ENCODE measurements around the gene TENM3.

The TENM3 gene

DNA sequence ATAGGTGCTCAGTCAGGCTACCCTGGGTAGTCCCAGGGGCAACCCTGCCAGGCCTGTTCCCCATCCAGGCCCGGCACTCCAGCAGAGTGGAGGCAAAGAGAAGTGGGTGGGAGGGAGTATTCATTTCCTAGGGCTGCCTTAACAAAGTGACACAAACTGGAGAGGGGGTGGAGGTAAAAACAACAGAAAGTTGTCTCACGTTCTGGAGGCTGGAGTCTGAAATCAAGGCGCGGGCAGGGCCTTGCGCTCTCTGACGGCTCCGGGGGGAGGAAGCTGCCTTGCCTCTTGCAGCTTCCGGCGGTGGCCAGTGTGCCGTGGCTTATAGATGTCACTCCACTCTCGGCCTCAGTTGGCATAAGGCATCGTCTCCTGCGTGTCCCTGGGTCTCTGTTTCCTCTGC, 583.2 kb downstream of the TENM3 start:
- H3K4me3 Mint-ChIP-seq = no peak overlapping the region
- ATAC-seq (replicated peaks) = no peak
- H3K9me3 Mint-ChIP-seq = no peaks in the 10 kb centered on the region
- no peaks in the 10 kb centered on the region for H3K36me3 Mint-ChIP-seq (ENCODE audit: insufficient read depth)
- no peak for DNase-seq
- H3K4me1 Mint-ChIP-seq (ENCODE audit: low read depth in 2 of 2) = peaks cover 0 to 4% of the 10 kb centered on the region in 2 donors
- no peak overlapping the region for H3K27ac Mint-ChIP-seq
- peaks cover 14 to 64% of the 10 kb centered on the region in 2 donors for H3K27me3 Mint-ChIP-seq

- H3K9me3 Mint-ChIP-seq = no peaks in the 10 kb centered on the region
- peaks cover 14 to 67% of the 10 kb centered on the region in 2 donors for H3K27me3 Mint-ChIP-seq
- ATAC-seq (replicated peaks) (no peak), DNase-seq (no peak)
- H3K4me1 Mint-ChIP-seq (ENCODE audit: low read depth in 2 of 2) = peaks cover 0 to 4% of the 10 kb centered on the region in 2 donors
- no peak overlapping the region for H3K27ac Mint-ChIP-seq
- no peaks in the 10 kb centered on the region for H3K36me3 Mint-ChIP-seq (ENCODE audit: insufficient read depth)
- no peak overlapping the region for H3K4me3 Mint-ChIP-seq
Observed at GRCh38 chr4:182827166-182827565, 584.0 kb downstream of the TENM3 start.

GRCh38 chr4:182827954-182828353, 584.8 kb downstream of the TENM3 start:
- no peak for ATAC-seq (replicated peaks)
- H3K27me3 Mint-ChIP-seq = peaks cover 14 to 74% of the 10 kb centered on the region in 2 donors
- peaks cover 0 to 4% of the 10 kb centered on the region in 2 donors for H3K4me1 Mint-ChIP-seq (ENCODE audit: low read depth in 2 of 2)
- H3K4me3 Mint-ChIP-seq = no peak overlapping the region
- H3K9me3 Mint-ChIP-seq = no peaks in the 10 kb centered on the region
- DNase-seq = no peak
- H3K27ac Mint-ChIP-seq = no peak overlapping the region
- no peaks in the 10 kb centered on the region for H3K36me3 Mint-ChIP-seq (ENCODE audit: insufficient read depth)

GRCh38 chr4:182828360-182829025, 585.3 kb downstream of the TENM3 start:
- Mint-ChIP-seq H3K4me3 (no peak overlapping the region), H3K27ac (peak overlapping the region in 1 of 2 donors; percentile 30), H3K36me3 (ENCODE audit: insufficient read depth) (no peaks in the 10 kb centered on the region), H3K9me3 (no peaks in the 10 kb centered on the region), H3K27me3 (peaks cover 14 to 74% of the 10 kb centered on the region in 2 donors), H3K4me1 (ENCODE audit: low read depth in 2 of 2) (peaks cover 0 to 4% of the 10 kb centered on the region in 2 donors)
- DNase-seq = no peak
- no peak for ATAC-seq (replicated peaks)

- ATAC-seq (replicated peaks) (no peak), DNase-seq (no peak)
- Mint-ChIP-seq H3K36me3 (ENCODE audit: insufficient read depth) (no peaks in the 10 kb centered on the region), H3K4me3 (no peak overlapping the region), H3K27ac (no peak overlapping the region), H3K4me1 (ENCODE audit: low read depth in 2 of 2) (peaks cover 0 to 1% of the 10 kb centered on the region in 2 donors), H3K9me3 (no peaks in the 10 kb centered on the region), H3K27me3 (peaks cover 14 to 74% of the 10 kb centered on the region in 2 donors)
Observed at GRCh38 chr4:182829196-182829595, 586.0 kb downstream of the TENM3 start.

GRCh38 chr4:182831376-182831775, 588.2 kb downstream of the TENM3 start:
- Mint-ChIP-seq H3K27ac (no peak overlapping the region), H3K4me3 (no peak overlapping the region), H3K9me3 (no peaks in the 10 kb centered on the region), H3K4me1 (ENCODE audit: low read depth in 2 of 2) (no peaks in the 10 kb centered on the region), H3K36me3 (ENCODE audit: insufficient read depth) (no peaks in the 10 kb centered on the region), H3K27me3 (peaks cover 28 to 74% of the 10 kb centered on the region in 2 donors)
- ATAC-seq (replicated peaks) (no peak), DNase-seq (no peak)

GRCh38 chr4:182832352-182833120, 589.3 kb downstream of the TENM3 start:
- no peaks in the 10 kb centered on the region for H3K36me3 Mint-ChIP-seq (ENCODE audit: insufficient read depth)
- peaks cover 2 to 8% of the 10 kb centered on the region in 2 donors for H3K4me1 Mint-ChIP-seq (ENCODE audit: low read depth in 2 of 2)
- H3K4me3 Mint-ChIP-seq = no peak overlapping the region
- peak overlapping the region in 1 of 2 donors; percentile 8 for H3K27ac Mint-ChIP-seq
- ATAC-seq (replicated peaks) (no peak), DNase-seq (no peak)
- peaks cover 40 to 74% of the 10 kb centered on the region in 2 donors for H3K27me3 Mint-ChIP-seq
- no peaks in the 10 kb centered on the region for H3K9me3 Mint-ChIP-seq

- no peaks in the 10 kb centered on the region for H3K9me3 Mint-ChIP-seq
- DNase-seq = no peak
- no peaks in the 10 kb centered on the region for H3K36me3 Mint-ChIP-seq (ENCODE audit: insufficient read depth)
- no peak overlapping the region for H3K4me3 Mint-ChIP-seq
- no peak for ATAC-seq (replicated peaks)
- peaks cover 39 to 75% of the 10 kb centered on the region in 2 donors for H3K27me3 Mint-ChIP-seq
- H3K27ac Mint-ChIP-seq = no peak overlapping the region
- H3K4me1 Mint-ChIP-seq (ENCODE audit: low read depth in 2 of 2) = peaks cover 2 to 8% of the 10 kb centered on the region in 2 donors
Observed at GRCh38 chr4:182835006-182835740, 592.0 kb downstream of the TENM3 start.

DNA sequence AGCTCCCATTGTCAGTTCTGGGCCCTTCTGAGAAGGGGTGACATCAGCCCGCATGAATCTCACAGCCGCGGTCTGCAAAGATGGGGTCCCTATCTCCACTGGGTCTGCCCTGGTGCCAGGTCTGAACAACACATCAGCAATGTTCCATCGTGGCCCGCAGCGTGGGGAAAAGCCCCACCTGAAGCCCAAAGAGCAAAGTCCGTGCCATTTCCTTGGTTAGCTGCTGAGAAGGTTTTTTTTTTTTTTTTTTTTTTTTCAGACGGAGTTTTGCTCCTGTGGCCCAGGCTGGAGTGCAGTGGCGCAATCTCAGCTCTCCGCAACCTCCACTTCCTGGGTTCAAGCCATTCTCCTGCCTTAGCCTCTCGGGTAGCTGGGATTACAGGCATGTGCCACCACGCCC, 594.6 kb downstream of the TENM3 start:
- ATAC-seq (replicated peaks) = no peak
- H3K4me1 Mint-ChIP-seq (ENCODE audit: low read depth in 2 of 2) = peaks cover 2 to 8% of the 10 kb centered on the region in 2 donors
- H3K36me3 Mint-ChIP-seq (ENCODE audit: insufficient read depth) = no peaks in the 10 kb centered on the region
- no peak for DNase-seq
- no peaks in the 10 kb centered on the region for H3K9me3 Mint-ChIP-seq
- no peak overlapping the region for H3K27ac Mint-ChIP-seq
- no peak overlapping the region for H3K4me3 Mint-ChIP-seq
- peaks cover 42 to 68% of the 10 kb centered on the region in 2 donors for H3K27me3 Mint-ChIP-seq

GRCh38 chr4:182838535-182838934, 595.3 kb downstream of the TENM3 start:
- no peak for DNase-seq
- no peaks in the 10 kb centered on the region for H3K36me3 Mint-ChIP-seq (ENCODE audit: insufficient read depth)
- H3K4me1 Mint-ChIP-seq (ENCODE audit: low read depth in 2 of 2) = peaks cover 2 to 8% of the 10 kb centered on the region in 2 donors
- H3K27me3 Mint-ChIP-seq = peaks cover 48 to 70% of the 10 kb centered on the region in 2 donors
- H3K9me3 Mint-ChIP-seq = no peaks in the 10 kb centered on the region
- no peak for ATAC-seq (replicated peaks)
- no peak overlapping the region for H3K27ac Mint-ChIP-seq
- H3K4me3 Mint-ChIP-seq = no peak overlapping the region

DNA sequence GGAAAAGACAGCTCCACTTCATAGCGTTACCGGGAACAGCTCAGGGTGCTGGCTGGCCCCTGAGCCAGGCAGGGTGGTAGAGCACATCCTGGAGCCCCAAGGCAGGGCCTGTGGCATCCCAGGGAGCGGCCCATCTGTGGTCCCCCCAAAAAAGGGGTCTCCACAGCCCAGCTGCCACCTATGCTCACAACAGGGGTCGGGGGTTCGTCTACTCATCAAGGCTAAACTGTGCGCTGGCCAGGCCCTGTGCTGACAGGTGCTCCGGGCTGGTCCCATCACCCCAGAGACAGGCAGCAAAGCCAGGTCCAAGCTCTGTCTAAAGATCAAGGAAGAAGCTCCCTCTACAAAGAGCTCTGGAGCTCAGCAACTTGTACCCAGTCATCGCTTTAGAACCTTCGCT, 596.1 kb downstream of the TENM3 start:
- peaks cover 2 to 8% of the 10 kb centered on the region in 2 donors for H3K4me1 Mint-ChIP-seq (ENCODE audit: low read depth in 2 of 2)
- no peaks in the 10 kb centered on the region for H3K36me3 Mint-ChIP-seq (ENCODE audit: insufficient read depth)
- no peak for DNase-seq
- H3K9me3 Mint-ChIP-seq = no peaks in the 10 kb centered on the region
- peaks cover 55 to 77% of the 10 kb centered on the region in 2 donors for H3K27me3 Mint-ChIP-seq
- H3K4me3 Mint-ChIP-seq = no peak overlapping the region
- no peak for ATAC-seq (replicated peaks)
- no peak overlapping the region for H3K27ac Mint-ChIP-seq

GRCh38 chr4:182840108-182840507, 596.9 kb downstream of the TENM3 start:
- Mint-ChIP-seq H3K36me3 (ENCODE audit: insufficient read depth) (no peaks in the 10 kb centered on the region), H3K4me1 (ENCODE audit: low read depth in 2 of 2) (peaks cover 2 to 8% of the 10 kb centered on the region in 2 donors), H3K4me3 (no peak overlapping the region), H3K9me3 (no peaks in the 10 kb centered on the region), H3K27ac (peak overlapping the region; percentile 26 to 41), H3K27me3 (peaks cover 58 to 84% of the 10 kb centered on the region in 2 donors)
- ATAC-seq (replicated peaks) (no peak), DNase-seq (no peak)

- no peak overlapping the region for H3K4me3 Mint-ChIP-seq
- DNase-seq = no peak
- peaks cover 0 to under 1% of the 10 kb centered on the region in 2 donors for H3K4me1 Mint-ChIP-seq (ENCODE audit: low read depth in 2 of 2)
- no peaks in the 10 kb centered on the region for H3K36me3 Mint-ChIP-seq (ENCODE audit: insufficient read depth)
- H3K9me3 Mint-ChIP-seq = no peaks in the 10 kb centered on the region
- no peak overlapping the region for H3K27ac Mint-ChIP-seq
- ATAC-seq (replicated peaks) = no peak
- H3K27me3 Mint-ChIP-seq = peaks cover 54 to 82% of the 10 kb centered on the region in 2 donors
Observed at GRCh38 chr4:182842104-182842600, 599.0 kb downstream of the TENM3 start.
